Measurements from ENCODE around the gene MYH6.

Gene MYH6

GRCh38 chr14:23415821-23416778 lies 8.0 kb upstream of the MYH6 start:
- Histone ChIP-seq H3K56ac (ENCODE audit: low read length) (no peak overlapping the region), H3K4ac (ENCODE audit: low read depth, low read length) (no peak overlapping the region), H4K8ac (ENCODE audit: low read depth, low read length) (no peak overlapping the region), H2BK15ac (replicated peaks; ENCODE audit: low read depth) (no peak overlapping the region), H3K36me3 (ENCODE audit: control insufficient read depth, insufficient read depth, low read length) (no peaks in the 10 kb centered on the region), H2BK120ac (ENCODE audit: low read depth, low read length) (no peak overlapping the region), H2BK5ac (ENCODE audit: low read length) (no peak overlapping the region), H3K79me1 (ENCODE audit: low read length) (no peaks in the 10 kb centered on the region), H3K79me2 (ENCODE audit: control insufficient read depth, insufficient read depth, low read length) (no peaks in the 10 kb centered on the region), H4K5ac (ENCODE audit: low read length) (no peak overlapping the region), H3K4me3 (ENCODE audit: low read length) (no peak overlapping the region), H3K4me2 (ENCODE audit: low read length) (no peak overlapping the region), H3K4me1 (ENCODE audit: control insufficient read depth, low read depth, low read length) (no peaks in the 10 kb centered on the region), H2AK5ac (ENCODE audit: low read length) (no peak overlapping the region), H3K23ac (ENCODE audit: low read length) (no peak overlapping the region), H3K27ac (ENCODE audit: low read depth, low read length) (no peak overlapping the region), H3K18ac (ENCODE audit: low read length) (no peak overlapping the region), H3K27me3 (ENCODE audit: insufficient read depth, low read length, poor library complexity) (no peaks in the 10 kb centered on the region), H3K9ac (ENCODE audit: low read length) (no peak overlapping the region)
- DNase-seq, result no peak
- no CpG with 5 or more reads among the region's 21 CpGs for WGBS (ENCODE audit: extremely low coverage, insufficient coverage, low lambda C conversion rate)

DNA sequence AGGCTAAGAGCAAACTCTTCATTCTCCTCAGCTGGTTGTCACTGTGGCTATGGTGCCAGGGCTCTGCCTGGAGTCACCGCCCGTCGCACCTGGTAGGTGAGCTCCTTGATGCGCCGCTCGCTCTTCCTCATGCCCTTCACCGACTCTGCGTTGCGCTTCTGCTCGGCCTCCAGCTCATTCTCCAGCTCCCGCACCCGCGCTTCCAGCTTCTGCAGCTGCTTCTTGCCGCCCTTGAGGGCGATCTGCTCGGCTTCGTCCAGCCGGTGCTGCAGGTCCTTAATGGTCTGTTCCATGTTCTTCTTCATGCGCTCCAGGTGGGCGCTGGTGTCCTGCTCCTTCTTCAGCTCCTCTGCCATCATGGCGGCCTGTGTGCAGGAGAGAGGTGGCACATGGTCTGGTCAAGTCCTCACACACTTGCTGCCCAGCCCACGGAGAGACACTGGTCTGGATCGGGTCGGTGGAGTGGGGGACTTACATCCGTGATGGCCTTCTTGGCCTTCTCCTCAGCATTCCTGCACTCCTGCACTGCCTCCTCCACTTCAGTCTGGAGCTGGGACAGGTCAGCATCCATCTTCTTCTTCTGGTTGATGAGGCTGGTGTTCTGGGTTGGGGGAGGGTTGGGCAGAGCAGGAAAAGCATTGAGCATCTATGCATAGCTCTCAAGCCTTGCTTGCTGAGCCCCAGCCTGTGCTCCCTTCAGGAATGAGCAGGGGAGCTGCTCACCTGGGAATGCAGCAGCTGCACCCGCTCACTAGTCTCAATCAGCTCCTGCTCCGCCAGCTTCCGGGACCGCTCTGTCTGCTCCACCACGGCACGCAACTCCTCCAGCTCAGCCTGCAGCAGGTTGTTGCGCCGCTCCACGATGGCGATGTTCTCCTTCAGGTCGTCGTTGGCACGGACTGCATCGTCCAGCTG lies 7.1 kb upstream of the MYH6 start:
- no peak overlapping the region for H3K18ac ChIP-seq (ENCODE audit: low read length)

DNA sequence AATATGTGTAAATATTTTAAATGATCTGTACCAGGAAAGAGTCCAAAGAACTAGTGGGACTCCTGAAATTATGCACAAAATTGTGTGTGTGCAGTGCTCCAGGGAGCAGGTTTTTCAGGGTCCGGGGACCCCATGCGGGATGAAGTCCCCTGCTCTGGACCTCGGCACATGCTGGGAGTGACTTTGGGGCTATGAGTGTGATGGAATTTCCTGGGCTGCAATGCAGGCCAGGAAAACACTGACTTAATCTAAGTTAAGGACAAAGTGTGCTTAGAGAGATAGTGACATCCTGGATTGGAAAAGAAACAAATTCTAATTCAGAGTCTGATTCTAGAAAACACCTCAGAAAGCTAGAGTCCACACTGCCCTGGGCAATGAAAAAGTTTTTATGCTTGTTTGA lies 6.2 kb upstream of the MYH6 start:
- no CpG with 5 or more reads among the region's 3 CpGs for WGBS (ENCODE audit: extremely low coverage, insufficient coverage, low lambda C conversion rate)

More for the DNA sequence above, 7.1 kb upstream of the MYH6 start:
- Histone ChIP-seq H2AK5ac (ENCODE audit: low read length) (no peak overlapping the region), H3K27me3 (ENCODE audit: insufficient read depth, low read length, poor library complexity) (no peaks in the 10 kb centered on the region), H3K4me2 (ENCODE audit: low read length) (no peak overlapping the region), H2BK120ac (ENCODE audit: low read depth, low read length) (no peak overlapping the region), H3K79me1 (ENCODE audit: low read length) (no peaks in the 10 kb centered on the region), H3K9ac (ENCODE audit: low read length) (no peak overlapping the region), H3K23ac (ENCODE audit: low read length) (no peak overlapping the region), H3K36me3 (ENCODE audit: control insufficient read depth, insufficient read depth, low read length) (no peaks in the 10 kb centered on the region), H4K8ac (ENCODE audit: low read depth, low read length) (no peak overlapping the region), H3K4me3 (ENCODE audit: low read length) (no peak overlapping the region), H3K27ac (ENCODE audit: low read depth, low read length) (no peak overlapping the region), H3K4ac (ENCODE audit: low read depth, low read length) (no peak overlapping the region), H3K4me1 (ENCODE audit: control insufficient read depth, low read depth, low read length) (no peaks in the 10 kb centered on the region), H3K56ac (ENCODE audit: low read length) (no peak overlapping the region), H2BK5ac (ENCODE audit: low read length) (no peak overlapping the region), H3K79me2 (ENCODE audit: control insufficient read depth, insufficient read depth, low read length) (no peaks in the 10 kb centered on the region), H4K5ac (ENCODE audit: low read length) (no peak overlapping the region), H2BK15ac (replicated peaks; ENCODE audit: low read depth) (no peak overlapping the region)
- DNase-seq, result no peak
- no CpG with 5 or more reads among the region's 39 CpGs for WGBS (ENCODE audit: extremely low coverage, insufficient coverage, low lambda C conversion rate)

GRCh38 chr14:23413681-23414080 lies 5.6 kb upstream of the MYH6 start:
- no peaks in the 10 kb centered on the region for H3K4me1 ChIP-seq (ENCODE audit: control insufficient read depth, low read depth, low read length)
- DNase-seq, result no peak
- no peaks in the 10 kb centered on the region for H3K27me3 ChIP-seq (ENCODE audit: insufficient read depth, low read length, poor library complexity)
- H3K79me2 ChIP-seq (ENCODE audit: control insufficient read depth, insufficient read depth, low read length), result no peaks in the 10 kb centered on the region
- no peak overlapping the region for H3K18ac ChIP-seq (ENCODE audit: low read length)
- no peak overlapping the region for H4K8ac ChIP-seq (ENCODE audit: low read depth, low read length)
- no CpG with 5 or more reads among the region's 16 CpGs for WGBS (ENCODE audit: extremely low coverage, insufficient coverage, low lambda C conversion rate)
- H3K27ac ChIP-seq (ENCODE audit: low read depth, low read length), result no peak overlapping the region
- no peak overlapping the region for H2BK15ac ChIP-seq (replicated peaks; ENCODE audit: low read depth)
- H2AK5ac ChIP-seq (ENCODE audit: low read length), result no peak overlapping the region
- H2BK120ac ChIP-seq (ENCODE audit: low read depth, low read length), result no peak overlapping the region
- H3K4me2 ChIP-seq (ENCODE audit: low read length), result no peak overlapping the region
- H3K56ac ChIP-seq (ENCODE audit: low read length), result no peak overlapping the region
- no peak overlapping the region for H4K5ac ChIP-seq (ENCODE audit: low read length)
- no peaks in the 10 kb centered on the region for H3K79me1 ChIP-seq (ENCODE audit: low read length)
- H3K23ac ChIP-seq (ENCODE audit: low read length), result no peak overlapping the region
- no peak overlapping the region for H3K9ac ChIP-seq (ENCODE audit: low read length)
- no peak overlapping the region for H2BK5ac ChIP-seq (ENCODE audit: low read length)
- no peak overlapping the region for H3K4me3 ChIP-seq (ENCODE audit: low read length)
- H3K4ac ChIP-seq (ENCODE audit: low read depth, low read length), result no peak overlapping the region
- no peaks in the 10 kb centered on the region for H3K36me3 ChIP-seq (ENCODE audit: control insufficient read depth, insufficient read depth, low read length)

More for the DNA sequence above, 6.2 kb upstream of the MYH6 start:
- no peaks in the 10 kb centered on the region for H3K4me1 ChIP-seq (ENCODE audit: control insufficient read depth, low read depth, low read length)
- H3K18ac ChIP-seq (ENCODE audit: low read length), result no peak overlapping the region
- H3K27ac ChIP-seq (ENCODE audit: low read depth, low read length), result no peak overlapping the region
- no peak overlapping the region for H3K4ac ChIP-seq (ENCODE audit: low read depth, low read length)
- no peak overlapping the region for H2AK5ac ChIP-seq (ENCODE audit: low read length)
- H4K5ac ChIP-seq (ENCODE audit: low read length), result no peak overlapping the region
- no peak for DNase-seq
- H2BK120ac ChIP-seq (ENCODE audit: low read depth, low read length), result no peak overlapping the region
- H3K79me2 ChIP-seq (ENCODE audit: control insufficient read depth, insufficient read depth, low read length), result no peaks in the 10 kb centered on the region
- no peak overlapping the region for H4K8ac ChIP-seq (ENCODE audit: low read depth, low read length)
- H3K4me3 ChIP-seq (ENCODE audit: low read length), result no peak overlapping the region
- no peak overlapping the region for H3K4me2 ChIP-seq (ENCODE audit: low read length)
- no peak overlapping the region for H3K9ac ChIP-seq (ENCODE audit: low read length)
- H3K23ac ChIP-seq (ENCODE audit: low read length), result no peak overlapping the region
- H2BK15ac ChIP-seq (replicated peaks; ENCODE audit: low read depth), result no peak overlapping the region
- no peaks in the 10 kb centered on the region for H3K27me3 ChIP-seq (ENCODE audit: insufficient read depth, low read length, poor library complexity)
- H3K79me1 ChIP-seq (ENCODE audit: low read length), result no peaks in the 10 kb centered on the region
- H3K56ac ChIP-seq (ENCODE audit: low read length), result no peak overlapping the region
- no peaks in the 10 kb centered on the region for H3K36me3 ChIP-seq (ENCODE audit: control insufficient read depth, insufficient read depth, low read length)
- H2BK5ac ChIP-seq (ENCODE audit: low read length), result no peak overlapping the region

- Histone ChIP-seq H4K5ac (ENCODE audit: low read length) (no peak overlapping the region), H2AK5ac (ENCODE audit: low read length) (no peak overlapping the region), H3K4me3 (ENCODE audit: low read length) (no peak overlapping the region), H3K4me2 (ENCODE audit: low read length) (no peak overlapping the region), H3K9ac (ENCODE audit: low read length) (no peak overlapping the region), H4K8ac (ENCODE audit: low read depth, low read length) (no peak overlapping the region), H2BK15ac (replicated peaks; ENCODE audit: low read depth) (no peak overlapping the region), H3K27me3 (ENCODE audit: insufficient read depth, low read length, poor library complexity) (no peaks in the 10 kb centered on the region), H3K36me3 (ENCODE audit: control insufficient read depth, insufficient read depth, low read length) (no peaks in the 10 kb centered on the region), H2BK5ac (ENCODE audit: low read length) (no peak overlapping the region), H3K4me1 (ENCODE audit: control insufficient read depth, low read depth, low read length) (no peaks in the 10 kb centered on the region), H3K18ac (ENCODE audit: low read length) (no peak overlapping the region), H3K56ac (ENCODE audit: low read length) (no peak overlapping the region), H3K79me2 (ENCODE audit: control insufficient read depth, insufficient read depth, low read length) (no peaks in the 10 kb centered on the region), H3K4ac (ENCODE audit: low read depth, low read length) (no peak overlapping the region), H3K23ac (ENCODE audit: low read length) (no peak overlapping the region), H3K79me1 (ENCODE audit: low read length) (no peaks in the 10 kb centered on the region), H2BK120ac (ENCODE audit: low read depth, low read length) (no peak overlapping the region), H3K27ac (ENCODE audit: low read depth, low read length) (no peak overlapping the region)
- no CpG with 5 or more reads among the region's 14 CpGs for WGBS (ENCODE audit: extremely low coverage, insufficient coverage, low lambda C conversion rate)
- no peak for DNase-seq
Measured at GRCh38 chr14:23411563-23412525, 3.8 kb upstream of the MYH6 start.

Measured in mesendoderm (in vitro differentiated cells).